HCEC 1CT (cell line): ENCODE results near the gene ARHGEF3.
A peak's percentile ranks its signal among the peaks of the same experiment; 100 is the strongest.

Source experiments
- DNase-seq: peaks from one replicate; pipeline ENCODE4 v3.0.0-alpha.2; 2017

The ARHGEF3 gene

DNA sequence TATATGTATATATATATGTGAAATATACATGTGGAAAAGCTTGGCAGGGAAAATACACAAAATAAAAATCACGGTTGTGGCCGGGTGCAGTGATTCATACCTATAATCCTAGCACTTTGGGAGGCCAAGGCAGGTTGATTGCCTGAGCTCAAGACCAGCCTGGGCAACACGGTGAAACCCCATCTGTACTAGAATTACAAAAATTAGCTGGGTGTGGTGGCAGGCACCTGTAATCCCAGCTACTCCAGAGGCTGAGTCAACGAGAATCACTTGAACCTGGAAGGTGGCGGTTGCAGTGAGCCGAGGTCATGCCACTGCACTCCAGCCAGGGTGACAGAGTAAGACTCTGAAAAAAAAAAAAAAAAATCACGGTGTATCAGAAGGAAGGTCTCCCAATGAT, 20.8 kb upstream of the ARHGEF3 start:
- DNase-seq: no peak

DNA sequence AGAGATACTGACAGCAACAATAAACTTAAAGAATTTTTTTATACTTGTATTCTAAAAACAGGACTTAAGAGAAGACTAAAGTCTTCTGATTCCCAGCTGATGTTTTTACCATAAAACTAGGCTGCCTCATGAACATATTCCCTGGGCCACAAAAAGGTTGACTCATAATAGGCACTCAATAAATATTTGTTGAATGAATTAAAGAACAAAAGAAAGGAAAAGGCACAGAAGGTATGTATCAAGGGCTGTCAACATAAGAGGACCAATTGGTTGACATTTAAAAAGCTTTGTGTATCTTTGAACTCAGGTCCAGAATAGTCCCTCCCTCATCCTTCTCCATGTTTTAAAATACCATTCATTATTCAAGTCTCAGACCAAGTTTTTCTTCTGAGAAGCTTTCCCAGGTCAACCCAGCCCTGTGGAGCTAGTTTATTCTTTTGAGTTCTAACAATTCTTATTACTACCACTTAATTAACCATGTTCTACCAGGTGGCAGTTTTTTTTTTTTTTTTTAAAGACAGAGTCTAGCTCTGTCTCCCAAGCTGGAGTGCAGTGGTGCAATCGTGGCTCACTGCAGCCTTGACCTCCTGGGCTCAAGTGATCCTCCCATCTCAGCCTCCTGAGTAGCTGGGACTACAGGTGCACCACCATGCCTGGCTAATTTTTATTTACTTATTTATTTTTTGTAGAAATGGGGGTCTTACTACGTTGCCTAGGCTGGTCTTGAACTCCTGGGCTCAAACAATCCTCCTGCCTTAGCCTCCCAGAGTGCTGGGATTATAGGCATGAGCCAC, 17.5 kb upstream of the ARHGEF3 start:
- no peak for DNase-seq

DNA sequence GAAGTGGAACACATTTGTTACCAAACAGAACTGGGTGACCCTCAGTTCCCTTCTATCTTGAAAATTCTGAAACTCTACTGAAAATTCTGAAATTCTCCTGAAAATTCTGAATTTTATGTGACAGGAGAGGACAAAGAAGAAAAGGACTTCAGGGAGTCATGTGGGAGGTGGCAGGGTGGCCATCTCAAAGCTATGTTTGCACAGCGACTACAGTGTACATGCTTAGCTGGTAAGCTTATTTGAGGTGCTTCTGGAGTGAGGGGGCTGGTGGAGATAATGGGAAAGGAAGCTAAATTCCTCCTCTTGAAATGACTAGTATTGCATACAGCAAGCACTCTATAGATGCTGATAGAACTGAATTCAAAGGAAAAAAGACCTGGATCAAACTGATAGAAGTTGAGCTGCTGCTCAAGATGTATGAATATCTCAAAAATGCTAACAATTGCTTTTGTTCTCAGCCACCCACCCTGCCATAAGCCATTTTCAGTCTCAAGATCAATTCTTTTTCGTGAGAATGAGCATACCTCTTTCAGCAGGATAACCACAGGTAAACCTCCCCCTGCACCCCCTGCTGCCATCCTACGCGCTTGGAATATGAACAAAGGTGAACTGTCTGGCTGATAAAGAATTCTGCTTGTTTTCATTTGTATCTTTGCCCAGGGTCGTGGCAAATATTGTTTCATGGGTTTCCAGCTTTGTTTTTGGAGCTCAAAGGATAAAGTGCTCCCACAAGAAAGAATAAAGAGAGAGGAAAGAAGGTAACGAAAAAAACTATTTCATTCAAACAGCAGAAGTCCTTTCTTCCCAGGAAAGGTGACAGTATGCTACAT, 16.6 kb upstream of the ARHGEF3 start:
- no peak for DNase-seq

GRCh38 chr3:56817646-56818045, 15.9 kb upstream of the ARHGEF3 start:
- DNase-seq: no peak

GRCh38 chr3:56816061-56816460, 14.3 kb upstream of the ARHGEF3 start:
- DNase-seq: no peak

GRCh38 chr3:56815589-56815988, 13.8 kb upstream of the ARHGEF3 start:
- no peak for DNase-seq

DNA sequence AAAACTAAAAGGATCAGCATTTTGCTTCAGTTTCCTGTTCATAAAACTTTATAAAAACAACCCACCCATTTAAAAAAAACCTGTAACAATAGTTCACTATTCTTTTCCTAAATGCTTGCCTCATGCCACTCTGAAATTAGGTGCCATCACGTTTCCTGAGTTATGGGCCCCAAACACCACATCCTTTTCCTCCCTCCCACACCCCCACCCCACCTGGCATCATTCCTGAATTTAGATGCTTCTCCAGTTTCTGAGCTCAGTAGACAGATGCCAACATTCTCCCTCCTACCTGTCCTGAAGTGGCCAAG, 11.9 kb upstream of the ARHGEF3 start:
- DNase-seq: no peak

DNA sequence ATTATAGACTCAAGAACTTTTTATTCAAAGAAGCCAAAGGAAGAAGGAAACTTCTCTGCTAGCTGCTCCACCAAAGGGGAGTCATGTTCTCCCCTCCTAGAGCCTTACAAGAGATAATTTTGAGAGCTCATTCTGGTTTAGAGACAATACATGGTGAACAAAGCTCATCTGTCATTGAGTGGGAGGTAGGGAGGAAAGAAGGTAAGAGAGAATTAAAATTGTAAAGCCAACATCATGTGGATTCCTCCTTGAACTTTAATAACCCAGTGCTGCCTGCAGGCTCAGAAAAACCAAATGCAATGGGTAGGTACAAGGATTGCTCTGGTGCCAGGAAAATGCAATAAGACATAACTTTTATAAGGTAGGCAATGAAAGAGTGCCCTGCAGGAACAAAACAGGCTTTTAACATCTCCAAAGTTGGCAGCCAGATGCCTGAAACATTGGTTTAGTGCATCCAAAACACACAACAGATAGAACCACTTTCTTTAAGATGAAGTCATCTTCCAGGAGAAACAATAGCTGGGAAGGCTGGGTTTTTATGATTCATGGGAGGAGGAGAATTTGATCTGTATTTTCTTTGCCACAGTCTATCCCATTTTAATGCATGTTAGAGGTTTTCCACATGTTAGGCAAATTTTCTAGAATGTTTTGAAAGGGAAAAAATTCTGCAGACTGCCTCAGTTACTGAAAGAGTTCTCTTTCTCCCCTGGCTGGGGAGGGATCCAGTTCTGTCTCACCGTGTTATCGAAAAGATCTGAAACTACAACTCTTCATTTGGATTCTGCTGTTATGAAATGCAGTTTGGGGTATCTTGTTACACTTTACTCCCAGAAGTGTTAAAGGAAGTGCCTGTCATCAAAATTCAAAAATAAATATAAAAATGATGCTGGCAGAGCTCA, 11.3 kb upstream of the ARHGEF3 start:
- DNase-seq: no peak

DNA sequence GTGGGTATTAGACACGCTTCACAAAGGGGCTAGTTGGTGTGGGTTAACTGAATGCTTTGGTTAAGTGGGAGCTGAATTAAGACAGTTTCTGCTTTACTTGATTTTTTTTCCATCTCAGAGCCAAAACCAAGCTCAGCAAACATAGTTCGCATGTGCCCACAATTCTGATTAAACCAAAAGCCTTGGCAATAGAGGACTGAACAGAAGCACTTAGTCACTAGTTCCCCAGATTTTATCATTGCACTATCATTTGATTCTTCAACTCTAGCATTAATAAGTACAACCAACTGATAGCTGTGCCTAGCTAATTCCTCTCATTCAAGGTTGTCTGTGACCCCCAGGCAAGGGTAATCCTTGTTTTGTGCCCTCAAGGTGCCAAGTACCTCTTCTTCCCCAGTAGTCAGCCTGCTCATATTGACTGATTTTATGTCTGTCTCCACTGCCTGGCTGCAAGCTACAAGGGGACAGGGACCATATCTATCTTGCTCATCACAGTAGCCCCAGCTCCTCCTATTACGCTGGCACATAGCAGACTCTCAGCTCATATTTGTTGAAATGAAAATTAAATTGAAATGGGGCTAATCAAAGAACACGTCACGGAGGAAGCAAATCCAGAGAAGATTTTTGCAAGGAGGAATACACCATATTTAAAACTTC, 9.9 kb upstream of the ARHGEF3 start:
- DNase-seq: no peak

- DNase-seq: no peak
Measured at GRCh38 chr3:56810577-56811545, 9.1 kb upstream of the ARHGEF3 start.

DNA sequence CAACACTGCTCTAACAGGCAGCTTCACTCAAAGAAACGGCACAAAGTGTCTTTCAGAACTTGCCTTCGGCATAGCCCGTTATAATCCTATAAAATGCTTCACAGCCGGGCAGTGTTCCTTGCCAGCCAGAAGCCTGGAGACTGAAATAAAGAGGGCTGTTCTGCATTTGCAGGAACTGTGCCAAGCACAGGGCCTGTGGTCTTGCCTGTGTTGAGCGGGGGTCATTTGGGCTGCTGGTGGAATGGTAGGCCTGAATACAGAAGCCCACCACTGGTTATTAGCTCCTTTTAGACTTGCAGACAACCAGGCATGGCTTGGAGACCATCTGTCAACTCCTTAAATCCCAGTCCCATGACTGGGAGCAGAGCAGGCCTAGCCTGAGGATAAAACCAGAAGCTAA, 4.7 kb upstream of the ARHGEF3 start:
- no peak for DNase-seq

DNA sequence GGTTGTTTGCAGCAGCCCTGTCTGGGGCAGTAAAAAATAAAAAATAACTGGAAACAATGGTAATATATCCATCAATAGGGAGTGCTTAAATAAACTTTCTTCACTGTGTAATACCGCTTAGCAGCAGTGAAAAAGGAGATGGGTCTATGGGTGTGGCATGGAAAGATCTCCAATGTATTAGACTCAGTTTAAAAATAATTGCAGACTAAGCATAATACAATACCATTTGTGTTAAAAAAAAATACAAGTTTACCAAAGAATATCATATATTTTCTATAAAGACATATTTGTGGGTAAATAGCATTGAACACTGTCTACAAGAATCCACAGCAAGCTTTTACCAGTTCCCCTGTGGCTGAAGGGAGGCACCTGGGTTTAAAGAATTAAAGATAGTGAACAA, 1.0 kb upstream of the ARHGEF3 start:
- no peak for DNase-seq

DNA sequence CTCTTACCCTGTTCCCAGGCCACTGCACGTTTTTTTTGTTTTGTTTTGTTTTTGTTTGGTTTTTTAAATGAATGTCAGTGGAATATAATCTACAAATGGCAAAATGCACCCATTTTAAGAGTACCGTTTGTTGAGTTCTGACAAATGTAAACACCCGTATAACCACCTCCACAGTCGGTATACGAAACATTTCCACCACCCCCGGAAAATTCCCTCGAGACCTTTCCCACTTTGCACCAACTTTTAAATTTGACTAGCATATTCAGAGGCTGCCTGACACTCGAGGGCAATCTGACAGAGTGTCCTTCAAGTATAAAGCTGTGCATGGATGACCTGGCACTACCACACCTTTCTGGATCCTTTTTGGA, 613 bp upstream of the ARHGEF3 start:
- DNase-seq: no peak

GRCh38 chr3:56800832-56801661, 702 bp downstream of the ARHGEF3 start:
- DNase-seq: no peak

GRCh38 chr3:56800130-56800831, 1.5 kb downstream of the ARHGEF3 start:
- DNase-seq: no peak

DNA sequence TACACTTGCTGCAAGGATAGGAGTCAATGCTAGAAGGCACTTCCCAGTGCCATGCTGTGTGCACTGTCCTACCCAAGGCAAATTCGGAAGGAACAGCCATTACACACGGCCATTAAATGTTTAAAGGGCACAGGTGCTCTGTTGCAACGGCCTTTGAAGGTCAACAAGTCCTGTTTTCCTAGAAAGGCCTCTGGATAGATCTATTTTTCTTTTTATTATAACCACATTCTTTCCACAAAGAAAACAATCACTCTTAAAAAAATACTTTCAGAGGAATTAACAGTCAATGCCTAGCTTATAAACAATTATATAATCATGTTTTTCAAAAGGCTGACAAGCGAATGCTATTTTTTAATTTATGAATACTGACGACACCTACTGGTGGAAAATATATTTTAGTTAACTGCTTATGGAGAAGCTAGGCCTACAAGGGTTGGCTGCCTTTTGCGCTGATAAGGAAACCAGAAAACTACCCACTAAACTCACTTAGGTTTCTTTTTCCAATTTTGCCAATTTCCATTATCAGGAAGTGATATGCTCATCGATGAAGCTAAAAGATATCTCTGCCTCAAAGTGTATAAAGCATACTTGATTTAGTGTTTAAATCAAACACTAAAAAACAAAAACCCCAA, 2.4 kb downstream of the ARHGEF3 start:
- peak; percentile 57 for DNase-seq

DNA sequence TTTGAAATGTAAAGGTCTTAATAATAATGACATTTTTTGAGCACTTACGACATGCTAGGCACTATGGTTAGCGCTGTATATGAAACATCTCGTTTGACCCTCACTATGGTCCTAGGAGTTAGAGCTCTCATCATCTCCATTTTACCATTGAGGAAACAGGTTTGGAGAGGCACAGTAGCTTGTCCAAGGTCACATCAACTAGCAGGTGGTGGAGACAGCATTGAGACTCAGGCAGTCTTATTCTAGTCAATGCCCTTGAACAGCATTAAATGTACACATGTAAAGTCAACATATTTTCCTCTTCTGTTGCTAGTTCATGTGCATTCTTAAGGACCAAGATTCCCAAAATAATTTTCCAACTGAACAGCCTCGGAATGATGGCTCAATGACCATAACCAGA, 4.8 kb downstream of the ARHGEF3 start:
- no peak for DNase-seq

GRCh38 chr3:56796202-56796601, 5.5 kb downstream of the ARHGEF3 start:
- DNase-seq: peak; percentile 35

GRCh38 chr3:56795829-56796185, 5.9 kb downstream of the ARHGEF3 start:
- DNase-seq: no peak
